ENCODE data around the gene NEB.

NEB gene

GRCh38 chr2:151523850-151524249, 210.4 kb downstream of the NEB start:
- no peaks in the 10 kb centered on the region for H3K27me3 ChIP-seq (replicated peaks; ENCODE audit: control insufficient read depth, insufficient read depth, low read length, poor library complexity, severe bottlenecking)
- H3K36me3 ChIP-seq (ENCODE audit: control insufficient read depth, insufficient read depth, low read length) = no peaks in the 10 kb centered on the region
- no peaks in the 10 kb centered on the region for H3K4me1 ChIP-seq (ENCODE audit: control insufficient read depth, insufficient read depth, low read length, poor library complexity, severe bottlenecking)
- no peak for DNase-seq
- no peak overlapping the region for H3K4me3 ChIP-seq (ENCODE audit: insufficient read depth, low read depth, low read length, poor library complexity, severe bottlenecking)
- H3K9me3 ChIP-seq (ENCODE audit: control insufficient read depth, low read length) = no peaks in the 10 kb centered on the region
- no peak overlapping the region for H3K27ac ChIP-seq (ENCODE audit: insufficient read depth, low read length, poor library complexity, severe bottlenecking)

- no peaks in the 10 kb centered on the region for H3K36me3 ChIP-seq (ENCODE audit: control insufficient read depth, insufficient read depth, low read length)
- H3K4me1 ChIP-seq (ENCODE audit: control insufficient read depth, insufficient read depth, low read length, poor library complexity, severe bottlenecking) = no peaks in the 10 kb centered on the region
- no peak overlapping the region for H3K27ac ChIP-seq (ENCODE audit: insufficient read depth, low read length, poor library complexity, severe bottlenecking)
- H3K4me3 ChIP-seq (ENCODE audit: insufficient read depth, low read depth, low read length, poor library complexity, severe bottlenecking) = no peak overlapping the region
- no peak for DNase-seq
- H3K9me3 ChIP-seq (ENCODE audit: control insufficient read depth, low read length) = no peaks in the 10 kb centered on the region
- H3K27me3 ChIP-seq (replicated peaks; ENCODE audit: control insufficient read depth, insufficient read depth, low read length, poor library complexity, severe bottlenecking) = no peaks in the 10 kb centered on the region
Observed at GRCh38 chr2:151522556-151522955, 211.7 kb downstream of the NEB start.

- Histone ChIP-seq H3K27ac (ENCODE audit: insufficient read depth, low read length, poor library complexity, severe bottlenecking) (no peak overlapping the region), H3K36me3 (ENCODE audit: control insufficient read depth, insufficient read depth, low read length) (no peaks in the 10 kb centered on the region), H3K27me3 (replicated peaks; ENCODE audit: control insufficient read depth, insufficient read depth, low read length, poor library complexity, severe bottlenecking) (no peaks in the 10 kb centered on the region), H3K4me3 (ENCODE audit: insufficient read depth, low read depth, low read length, poor library complexity, severe bottlenecking) (no peak overlapping the region), H3K9me3 (ENCODE audit: control insufficient read depth, low read length) (no peaks in the 10 kb centered on the region), H3K4me1 (ENCODE audit: control insufficient read depth, insufficient read depth, low read length, poor library complexity, severe bottlenecking) (no peaks in the 10 kb centered on the region)
- no peak for DNase-seq
Observed at GRCh38 chr2:151520976-151521375, 213.3 kb downstream of the NEB start.

GRCh38 chr2:151518802-151519201, 215.5 kb downstream of the NEB start:
- no peak for DNase-seq
- Histone ChIP-seq H3K27me3 (replicated peaks; ENCODE audit: control insufficient read depth, insufficient read depth, low read length, poor library complexity, severe bottlenecking) (no peaks in the 10 kb centered on the region), H3K27ac (ENCODE audit: insufficient read depth, low read length, poor library complexity, severe bottlenecking) (no peak overlapping the region), H3K36me3 (ENCODE audit: control insufficient read depth, insufficient read depth, low read length) (no peaks in the 10 kb centered on the region), H3K9me3 (ENCODE audit: control insufficient read depth, low read length) (no peaks in the 10 kb centered on the region), H3K4me1 (ENCODE audit: control insufficient read depth, insufficient read depth, low read length, poor library complexity, severe bottlenecking) (no peaks in the 10 kb centered on the region), H3K4me3 (ENCODE audit: insufficient read depth, low read depth, low read length, poor library complexity, severe bottlenecking) (no peak overlapping the region)

- Histone ChIP-seq H3K4me1 (ENCODE audit: control insufficient read depth, insufficient read depth, low read length, poor library complexity, severe bottlenecking) (no peaks in the 10 kb centered on the region), H3K4me3 (ENCODE audit: insufficient read depth, low read depth, low read length, poor library complexity, severe bottlenecking) (no peak overlapping the region), H3K27me3 (replicated peaks; ENCODE audit: control insufficient read depth, insufficient read depth, low read length, poor library complexity, severe bottlenecking) (no peaks in the 10 kb centered on the region), H3K9me3 (ENCODE audit: control insufficient read depth, low read length) (no peaks in the 10 kb centered on the region), H3K27ac (ENCODE audit: insufficient read depth, low read length, poor library complexity, severe bottlenecking) (no peak overlapping the region), H3K36me3 (ENCODE audit: control insufficient read depth, insufficient read depth, low read length) (no peaks in the 10 kb centered on the region)
- no peak for DNase-seq
Observed at GRCh38 chr2:151508519-151508918, 225.8 kb downstream of the NEB start.

DNA sequence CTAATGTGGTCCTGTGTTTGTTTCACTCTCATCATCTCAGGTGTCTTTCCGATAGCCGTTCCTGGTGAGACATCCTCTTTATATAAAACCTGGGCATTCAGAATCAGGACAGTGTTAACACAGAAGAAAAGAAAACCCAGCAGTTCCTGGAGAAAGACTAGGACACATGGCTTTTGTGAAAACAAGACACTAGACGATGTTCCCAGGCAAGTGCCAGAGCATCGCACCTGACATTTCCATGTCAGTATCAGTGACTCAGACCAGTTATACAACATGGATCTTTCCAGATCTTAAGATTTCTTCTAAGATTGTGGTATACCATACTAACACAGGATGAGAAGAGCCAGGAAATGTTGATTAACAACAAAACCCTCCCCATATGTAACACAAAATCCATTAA, 228.1 kb downstream of the NEB start:
- no peaks in the 10 kb centered on the region for H3K36me3 ChIP-seq (ENCODE audit: control insufficient read depth, insufficient read depth, low read length)
- no peaks in the 10 kb centered on the region for H3K4me1 ChIP-seq (ENCODE audit: control insufficient read depth, insufficient read depth, low read length, poor library complexity, severe bottlenecking)
- no peaks in the 10 kb centered on the region for H3K27me3 ChIP-seq (replicated peaks; ENCODE audit: control insufficient read depth, insufficient read depth, low read length, poor library complexity, severe bottlenecking)
- H3K27ac ChIP-seq (ENCODE audit: insufficient read depth, low read length, poor library complexity, severe bottlenecking) = no peak overlapping the region
- no peak overlapping the region for H3K4me3 ChIP-seq (ENCODE audit: insufficient read depth, low read depth, low read length, poor library complexity, severe bottlenecking)
- H3K9me3 ChIP-seq (ENCODE audit: control insufficient read depth, low read length) = no peaks in the 10 kb centered on the region
- DNase-seq = no peak

DNA sequence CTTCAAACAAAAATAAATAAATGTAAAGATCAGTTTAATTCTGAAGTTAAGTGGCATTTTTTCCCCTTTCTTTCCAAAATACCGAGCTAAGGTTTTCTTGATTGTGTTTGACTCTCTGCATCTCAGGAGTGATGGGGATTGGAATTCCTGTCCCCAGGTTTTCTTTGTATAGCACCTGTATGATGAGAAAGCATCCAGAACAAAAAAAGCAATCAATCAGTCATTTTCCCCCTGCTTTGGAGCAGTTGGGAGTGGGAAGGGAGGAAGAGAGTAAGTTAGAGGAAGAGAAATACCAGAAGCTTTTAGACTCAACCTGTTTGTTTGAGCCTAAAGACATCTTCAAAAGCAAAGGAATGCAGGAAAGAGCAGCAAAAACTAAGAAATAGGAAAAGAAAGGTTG, 236.1 kb downstream of the NEB start:
- H3K27ac ChIP-seq (ENCODE audit: insufficient read depth, low read length, poor library complexity, severe bottlenecking) = no peak overlapping the region
- no peaks in the 10 kb centered on the region for H3K36me3 ChIP-seq (ENCODE audit: control insufficient read depth, insufficient read depth, low read length)
- no peak overlapping the region for H3K4me3 ChIP-seq (ENCODE audit: insufficient read depth, low read depth, low read length, poor library complexity, severe bottlenecking)
- no peaks in the 10 kb centered on the region for H3K9me3 ChIP-seq (ENCODE audit: control insufficient read depth, low read length)
- no peaks in the 10 kb centered on the region for H3K27me3 ChIP-seq (replicated peaks; ENCODE audit: control insufficient read depth, insufficient read depth, low read length, poor library complexity, severe bottlenecking)
- no peak for DNase-seq
- H3K4me1 ChIP-seq (ENCODE audit: control insufficient read depth, insufficient read depth, low read length, poor library complexity, severe bottlenecking) = no peaks in the 10 kb centered on the region

DNA sequence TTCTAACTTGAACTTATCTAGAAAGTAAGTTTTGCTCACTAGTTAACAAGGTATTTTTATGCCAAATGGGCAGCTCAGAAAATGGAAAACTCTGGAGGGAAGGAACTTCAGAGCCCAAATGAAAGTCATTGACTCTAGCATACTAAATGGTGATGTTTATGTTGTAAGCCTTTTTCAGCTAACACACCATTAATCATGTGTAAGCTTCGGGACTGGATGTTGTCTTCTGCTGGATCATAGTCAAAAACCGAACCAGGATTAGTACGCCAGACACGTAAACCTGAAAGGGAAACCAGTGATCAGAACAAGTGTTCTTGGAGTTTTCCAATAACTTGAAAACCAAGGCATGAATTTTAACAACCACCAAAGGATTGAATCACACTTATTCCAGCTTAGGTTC, 242.8 kb downstream of the NEB start:
- no peak overlapping the region for H3K4me3 ChIP-seq (ENCODE audit: insufficient read depth, low read depth, low read length, poor library complexity, severe bottlenecking)
- DNase-seq = no peak
- H3K27ac ChIP-seq (ENCODE audit: insufficient read depth, low read length, poor library complexity, severe bottlenecking) = no peak overlapping the region
- H3K4me1 ChIP-seq (ENCODE audit: control insufficient read depth, insufficient read depth, low read length, poor library complexity, severe bottlenecking) = no peaks in the 10 kb centered on the region
- H3K36me3 ChIP-seq (ENCODE audit: control insufficient read depth, insufficient read depth, low read length) = peaks cover 4% of the 10 kb centered on the region
- H3K27me3 ChIP-seq (replicated peaks; ENCODE audit: control insufficient read depth, insufficient read depth, low read length, poor library complexity, severe bottlenecking) = no peaks in the 10 kb centered on the region
- H3K9me3 ChIP-seq (ENCODE audit: control insufficient read depth, low read length) = no peaks in the 10 kb centered on the region

- Histone ChIP-seq H3K4me3 (ENCODE audit: insufficient read depth, low read depth, low read length, poor library complexity, severe bottlenecking) (no peak overlapping the region), H3K27ac (ENCODE audit: insufficient read depth, low read length, poor library complexity, severe bottlenecking) (no peak overlapping the region), H3K4me1 (ENCODE audit: control insufficient read depth, insufficient read depth, low read length, poor library complexity, severe bottlenecking) (no peaks in the 10 kb centered on the region), H3K9me3 (ENCODE audit: control insufficient read depth, low read length) (no peaks in the 10 kb centered on the region), H3K36me3 (ENCODE audit: control insufficient read depth, insufficient read depth, low read length) (peaks cover 4% of the 10 kb centered on the region), H3K27me3 (replicated peaks; ENCODE audit: control insufficient read depth, insufficient read depth, low read length, poor library complexity, severe bottlenecking) (no peaks in the 10 kb centered on the region)
- DNase-seq = no peak
Observed at GRCh38 chr2:151490276-151490675, 244.0 kb downstream of the NEB start.

GRCh38 chr2:151486053-151486452, 248.2 kb downstream of the NEB start:
- Histone ChIP-seq H3K36me3 (ENCODE audit: control insufficient read depth, insufficient read depth, low read length) (peaks cover 4% of the 10 kb centered on the region), H3K9me3 (ENCODE audit: control insufficient read depth, low read length) (no peaks in the 10 kb centered on the region), H3K4me1 (ENCODE audit: control insufficient read depth, insufficient read depth, low read length, poor library complexity, severe bottlenecking) (no peaks in the 10 kb centered on the region), H3K27me3 (replicated peaks; ENCODE audit: control insufficient read depth, insufficient read depth, low read length, poor library complexity, severe bottlenecking) (no peaks in the 10 kb centered on the region), H3K4me3 (ENCODE audit: insufficient read depth, low read depth, low read length, poor library complexity, severe bottlenecking) (no peak overlapping the region), H3K27ac (ENCODE audit: insufficient read depth, low read length, poor library complexity, severe bottlenecking) (no peak overlapping the region)
- no peak for DNase-seq

DNA sequence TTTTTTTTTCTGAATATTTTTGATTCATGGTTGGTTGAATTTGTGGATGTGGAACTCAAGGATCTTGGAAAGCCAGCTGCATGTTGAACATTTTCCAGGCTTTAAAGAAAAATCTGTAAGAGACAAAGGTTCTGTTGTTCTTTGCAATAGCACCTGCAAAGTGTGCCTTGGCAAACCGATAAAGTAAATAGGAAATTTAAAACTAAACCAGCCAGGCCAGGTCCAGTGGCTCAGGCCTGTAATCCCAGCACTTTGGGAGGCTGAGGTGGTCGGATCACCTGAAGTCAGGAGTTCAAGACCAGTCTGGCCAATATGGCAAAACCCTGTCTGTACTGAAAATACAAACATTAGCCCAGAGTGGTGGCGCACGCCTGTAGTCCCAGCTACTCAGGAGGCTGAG, 250.2 kb downstream of the NEB start:
- Histone ChIP-seq H3K4me1 (ENCODE audit: control insufficient read depth, insufficient read depth, low read length, poor library complexity, severe bottlenecking) (no peaks in the 10 kb centered on the region), H3K9me3 (ENCODE audit: control insufficient read depth, low read length) (no peaks in the 10 kb centered on the region), H3K27ac (ENCODE audit: insufficient read depth, low read length, poor library complexity, severe bottlenecking) (no peak overlapping the region), H3K4me3 (ENCODE audit: insufficient read depth, low read depth, low read length, poor library complexity, severe bottlenecking) (no peak overlapping the region), H3K27me3 (replicated peaks; ENCODE audit: control insufficient read depth, insufficient read depth, low read length, poor library complexity, severe bottlenecking) (no peaks in the 10 kb centered on the region), H3K36me3 (ENCODE audit: control insufficient read depth, insufficient read depth, low read length) (no peaks in the 10 kb centered on the region)
- DNase-seq = no peak
